ENCODE data around the gene MLN. TPM values are rescaled to one million over a fixed set of nuclear protein-coding genes. Genes with fewer than 3 reads are reported as not detected.

The MLN gene
- total and polyA plus RNA-seq, 2 donors (not counting 1 experiment from before 2014, with no cell fraction given): not detected

DNA sequence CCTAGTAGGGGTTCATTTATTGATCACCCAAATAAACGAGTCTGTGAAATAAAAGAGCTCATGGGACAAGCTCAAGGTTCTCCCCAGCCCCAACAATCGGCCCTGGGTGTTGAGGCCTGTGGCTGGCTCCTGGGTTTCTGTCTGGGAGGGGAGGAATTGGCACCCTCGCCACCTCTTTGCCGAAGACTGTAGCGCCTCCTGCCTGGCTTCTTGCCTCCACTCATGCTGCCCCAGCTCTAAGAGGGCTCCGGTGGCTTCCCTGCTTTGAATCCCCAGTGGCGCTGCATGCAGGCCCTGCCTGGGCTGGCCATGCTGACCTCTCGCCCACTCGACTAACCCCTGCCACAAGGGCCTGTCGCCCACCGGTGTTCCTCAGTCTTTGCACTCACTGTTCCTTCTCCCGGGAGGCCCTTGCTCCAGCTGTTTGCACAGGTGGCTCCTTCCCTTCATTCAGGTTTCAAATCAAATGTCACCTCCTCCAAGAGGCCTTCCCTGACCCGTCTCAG, 5.4 kb downstream of the MLN start:
- TF ChIP-seq, protein P1, sequence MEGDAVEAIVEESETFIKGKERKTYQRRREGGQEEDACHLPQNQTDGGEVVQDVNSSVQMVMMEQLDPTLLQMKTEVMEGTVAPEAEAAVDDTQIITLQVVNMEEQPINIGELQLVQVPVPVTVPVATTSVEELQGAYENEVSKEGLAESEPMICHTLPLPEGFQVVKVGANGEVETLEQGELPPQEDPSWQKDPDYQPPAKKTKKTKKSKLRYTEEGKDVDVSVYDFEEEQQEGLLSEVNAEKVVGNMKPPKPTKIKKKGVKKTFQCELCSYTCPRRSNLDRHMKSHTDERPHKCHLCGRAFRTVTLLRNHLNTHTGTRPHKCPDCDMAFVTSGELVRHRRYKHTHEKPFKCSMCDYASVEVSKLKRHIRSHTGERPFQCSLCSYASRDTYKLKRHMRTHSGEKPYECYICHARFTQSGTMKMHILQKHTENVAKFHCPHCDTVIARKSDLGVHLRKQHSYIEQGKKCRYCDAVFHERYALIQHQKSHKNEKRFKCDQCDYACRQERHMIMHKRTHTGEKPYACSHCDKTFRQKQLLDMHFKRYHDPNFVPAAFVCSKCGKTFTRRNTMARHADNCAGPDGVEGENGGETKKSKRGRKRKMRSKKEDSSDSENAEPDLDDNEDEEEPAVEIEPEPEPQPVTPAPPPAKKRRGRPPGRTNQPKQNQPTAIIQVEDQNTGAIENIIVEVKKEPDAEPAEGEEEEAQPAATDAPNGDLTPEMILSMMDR (IDR thresholded peaks at IDR 0.05): no peak
- no peak for TF ChIP-seq EZH2 (IDR thresholded peaks at IDR 0.05; ENCODE audit: borderline replicate concordance, insufficient read depth, low read depth, low read length, poor library complexity, severe bottlenecking)
- no peaks in the 10 kb centered on the region for H3K4me1 Mint-ChIP-seq
- no peak overlapping the region for H3K27ac ChIP-seq (ENCODE audit: low read length in 2 of 2)
- no peak overlapping the region for H3K27ac Mint-ChIP-seq
- H3K4me2 ChIP-seq (replicated peaks; ENCODE audit: low read depth, low read length, poor library complexity, severe bottlenecking): no peak overlapping the region
- 92% methylated on average over 10 of the region's 13 CpGs for WGBS (ENCODE audit: insufficient coverage)
- H3K4me3 ChIP-seq (ENCODE audit: control extremely low read depth in 1 of 5, extremely low read depth in 1 of 5, insufficient read depth in 1 of 5, low read depth in 2 of 5, low read length in 4 of 5): no peak overlapping the region
- POLR2A ChIA-PET: no interaction called here
- H3K27me3 Mint-ChIP-seq: peaks cover 52% of the 10 kb centered on the region
- H3K27me3 ChIP-seq (replicated peaks in 1 of 4; ENCODE audit: control extremely low read depth in 1 of 4, control insufficient read depth in 3 of 4, insufficient read depth in 4 of 4, low read length in 3 of 4): peaks cover 0 to 10% (median 3%) of the 10 kb centered on the region in 4 experiments
- ATAC-seq (ENCODE audit: low read depth) (no peak), DNase-seq (no peak)
- H3K9me3 ChIP-seq (ENCODE audit: control extremely low read depth in 1 of 3, control insufficient read depth in 2 of 3, insufficient read depth in 1 of 3, low read length in 2 of 3): no peaks in the 10 kb centered on the region
- H3K36me3 ChIP-seq (replicated peaks in 1 of 2; ENCODE audit: control extremely low read depth in 1 of 2, control insufficient read depth in 1 of 2, extremely low read depth in 1 of 2, insufficient read depth in 2 of 2, low read length in 1 of 2): no peaks in the 10 kb centered on the region
- intact Hi-C loops (cut with micrococcal nuclease): no loop called here
- H3K4me3 Mint-ChIP-seq: no peak overlapping the region
- H2AFZ ChIP-seq (ENCODE audit: insufficient read depth, low read depth, low read length, poor library complexity, severe bottlenecking): no peak overlapping the region
- H3K9ac ChIP-seq (ENCODE audit: low read length): no peak overlapping the region
- no peaks in the 10 kb centered on the region for H3K9me3 Mint-ChIP-seq (ENCODE audit: insufficient read depth)
- no peaks in the 10 kb centered on the region for H3K4me1 ChIP-seq (ENCODE audit: control insufficient read depth in 2 of 2, insufficient read depth in 2 of 2, low read length in 2 of 2)
- no peaks in the 10 kb centered on the region for H4K20me1 ChIP-seq (ENCODE audit: control insufficient read depth, insufficient read depth, low read length, poor library complexity, severe bottlenecking)
- CTCF ChIA-PET: interaction anchor here (1.5 kb wide), 1 partner anchor 27 kb away, joined by 4 read pairs; no protein-coding TSS in a partner anchor
- no peaks in the 10 kb centered on the region for H3K79me2 ChIP-seq (ENCODE audit: control insufficient read depth, insufficient read depth, low read length)

DNA sequence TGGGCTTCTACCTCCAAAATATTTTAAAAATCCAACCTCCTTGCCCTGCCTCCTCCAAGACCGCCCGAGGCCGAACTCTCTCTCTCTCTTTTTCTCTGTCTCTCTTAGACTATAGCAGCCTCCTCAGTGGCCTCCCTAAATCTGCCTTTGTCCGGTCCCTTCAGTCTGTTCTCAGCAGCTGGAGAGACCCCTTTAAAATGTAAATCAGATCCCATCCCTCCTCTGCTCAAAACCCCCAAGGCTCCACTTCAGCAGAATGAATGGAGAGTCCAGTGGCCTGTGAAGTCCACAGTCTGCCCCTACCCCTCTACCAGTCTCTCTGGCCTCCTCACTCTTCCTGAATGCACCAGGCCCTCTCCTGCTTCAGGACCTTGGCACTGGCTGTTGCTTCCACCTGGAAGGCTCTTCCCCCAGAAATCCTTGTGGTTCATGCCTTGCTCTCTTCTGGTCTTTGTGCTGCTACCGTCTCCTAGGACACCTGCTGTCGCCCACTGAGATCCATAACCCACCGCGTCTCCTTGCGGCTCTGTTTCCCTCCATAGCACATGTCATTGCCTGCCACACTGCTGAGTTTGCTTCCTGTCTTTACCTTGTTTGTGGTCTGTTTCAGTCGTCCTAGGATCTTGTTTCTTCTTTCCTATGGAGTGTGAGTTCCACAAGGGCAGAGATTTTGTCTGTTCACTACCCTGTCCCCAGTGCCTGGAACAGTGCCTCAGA, 6.0 kb downstream of the MLN start:
- H3K4me3 ChIP-seq (ENCODE audit: control extremely low read depth in 1 of 5, extremely low read depth in 1 of 5, insufficient read depth in 1 of 5, low read depth in 2 of 5, low read length in 4 of 5): no peak overlapping the region
- 81% methylated on average over 5 of the region's 10 CpGs for WGBS (ENCODE audit: insufficient coverage)
- H4K20me1 ChIP-seq (ENCODE audit: control insufficient read depth, insufficient read depth, low read length, poor library complexity, severe bottlenecking): no peaks in the 10 kb centered on the region
- no peaks in the 10 kb centered on the region for H3K4me1 ChIP-seq (ENCODE audit: control insufficient read depth in 2 of 2, insufficient read depth in 2 of 2, low read length in 2 of 2)
- peaks cover 51% of the 10 kb centered on the region for H3K27me3 Mint-ChIP-seq
- H2AFZ ChIP-seq (ENCODE audit: insufficient read depth, low read depth, low read length, poor library complexity, severe bottlenecking): no peak overlapping the region
- ChIA-PET POLR2A (no interaction called here), CTCF (interaction anchor here (1.5 kb wide), 1 partner anchor 27 kb away, joined by 4 read pairs; no protein-coding TSS in a partner anchor)
- no peak for DNase-seq
- TF ChIP-seq, protein P1 (IDR thresholded peaks at IDR 0.05): no peak
- no peak for TF ChIP-seq EZH2 (IDR thresholded peaks at IDR 0.05; ENCODE audit: borderline replicate concordance, insufficient read depth, low read depth, low read length, poor library complexity, severe bottlenecking)
- H3K27me3 ChIP-seq (replicated peaks in 1 of 4; ENCODE audit: control extremely low read depth in 1 of 4, control insufficient read depth in 3 of 4, insufficient read depth in 4 of 4, low read length in 3 of 4): peaks cover 0 to 10% (median 3%) of the 10 kb centered on the region in 4 experiments
- no peak overlapping the region for H3K27ac ChIP-seq (ENCODE audit: low read length in 2 of 2)
- no peak overlapping the region for H3K4me3 Mint-ChIP-seq
- H3K4me2 ChIP-seq (replicated peaks; ENCODE audit: low read depth, low read length, poor library complexity, severe bottlenecking): no peak overlapping the region
- no peaks in the 10 kb centered on the region for H3K9me3 Mint-ChIP-seq (ENCODE audit: insufficient read depth)
- H3K9me3 ChIP-seq (ENCODE audit: control extremely low read depth in 1 of 3, control insufficient read depth in 2 of 3, insufficient read depth in 1 of 3, low read length in 2 of 3): no peaks in the 10 kb centered on the region
- H3K79me2 ChIP-seq (ENCODE audit: control insufficient read depth, insufficient read depth, low read length): no peaks in the 10 kb centered on the region
- H3K9ac ChIP-seq (ENCODE audit: low read length): no peak overlapping the region
- H3K27ac Mint-ChIP-seq: no peak overlapping the region
- H3K4me1 Mint-ChIP-seq: no peaks in the 10 kb centered on the region
- intact Hi-C loops (cut with micrococcal nuclease): no loop called here
- ATAC-seq (ENCODE audit: low read depth): no peak
- H3K36me3 ChIP-seq (replicated peaks in 1 of 2; ENCODE audit: control extremely low read depth in 1 of 2, control insufficient read depth in 1 of 2, extremely low read depth in 1 of 2, insufficient read depth in 2 of 2, low read length in 1 of 2): no peaks in the 10 kb centered on the region

All from B cell (primary cell).